HG02588 (cell line): ENCODE results near the gene RCBTB1.
A peak's percentile ranks its signal among the peaks of the same experiment; 100 is the strongest.
"Not testable (repeated sequence)": the region's sequence is repeated elsewhere in the genome, so short reads cannot be mapped to it uniquely, and the experiment has no call there.

Source experiments
- ATAC-seq: cut with Tn5 transposase; IDR thresholded peaks from one replicate; pipeline ENCODE4 v1.9.1; 2021; ENCODE audit warnings: mild to moderate bottlenecking, moderate library complexity; ENCODE audit not compliant: unreplicated experiment

RCBTB1 gene

DNA sequence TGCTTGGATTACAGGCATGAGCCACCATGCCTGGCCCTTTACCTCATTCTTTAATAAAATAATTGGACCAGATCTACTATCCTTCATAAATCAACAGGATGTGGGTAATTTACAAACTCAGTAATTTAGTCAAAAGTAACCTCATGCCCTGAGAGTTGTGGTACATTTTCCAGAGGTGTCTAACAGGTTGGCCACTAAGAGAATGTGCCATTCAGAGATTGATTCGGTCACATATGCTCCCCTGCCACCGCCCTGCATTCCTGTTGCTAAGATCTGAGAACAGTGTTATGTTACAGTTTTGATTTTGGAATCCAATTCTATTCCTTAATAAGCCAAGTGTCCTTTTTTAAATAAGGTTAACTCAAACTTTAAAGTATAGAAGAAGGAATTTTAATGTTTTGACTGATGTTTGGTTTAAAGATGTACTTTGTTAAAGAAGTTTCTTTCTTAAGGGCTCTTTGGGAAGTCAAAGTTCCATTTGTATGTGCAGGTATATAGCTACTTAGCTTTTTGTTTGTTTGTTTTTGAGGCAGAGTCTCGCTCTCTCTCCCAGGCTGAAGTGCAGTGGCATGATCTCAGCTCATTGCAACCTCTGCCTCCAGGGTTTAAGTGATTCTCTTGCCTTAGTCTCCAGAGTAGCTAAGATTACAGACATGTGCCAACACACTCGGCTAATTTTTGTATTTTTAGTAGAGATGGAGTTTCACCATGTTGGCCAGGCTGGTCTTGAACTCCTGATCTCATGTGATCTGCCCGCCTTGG, 60.4 kb downstream of the RCBTB1 start:
- ATAC-seq: no peak

DNA sequence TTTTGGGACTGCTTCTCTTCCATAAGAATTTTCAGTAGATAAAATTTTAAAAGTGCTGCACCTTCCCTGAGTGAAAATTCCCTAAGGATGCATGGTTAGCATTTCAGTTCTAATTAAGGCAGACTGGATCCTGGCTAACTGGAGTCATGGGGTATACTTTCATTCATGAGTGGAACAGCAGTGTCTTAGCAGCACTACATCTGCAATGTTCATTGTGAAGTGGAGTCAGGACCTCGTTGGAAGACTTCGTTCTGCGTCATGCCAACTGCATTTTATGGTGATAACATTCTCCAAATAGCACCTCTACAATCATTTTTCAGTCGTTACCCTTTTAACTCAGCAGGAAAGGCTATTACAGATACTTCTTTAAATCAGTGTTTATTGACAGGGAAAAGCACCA, 64.1 kb downstream of the RCBTB1 start:
- no peak for ATAC-seq

GRCh38 chr13:49517461-49517860, 67.9 kb downstream of the RCBTB1 start:
- ATAC-seq: no peak

GRCh38 chr13:49516467-49516866, 68.9 kb downstream of the RCBTB1 start:
- no peak for ATAC-seq

DNA sequence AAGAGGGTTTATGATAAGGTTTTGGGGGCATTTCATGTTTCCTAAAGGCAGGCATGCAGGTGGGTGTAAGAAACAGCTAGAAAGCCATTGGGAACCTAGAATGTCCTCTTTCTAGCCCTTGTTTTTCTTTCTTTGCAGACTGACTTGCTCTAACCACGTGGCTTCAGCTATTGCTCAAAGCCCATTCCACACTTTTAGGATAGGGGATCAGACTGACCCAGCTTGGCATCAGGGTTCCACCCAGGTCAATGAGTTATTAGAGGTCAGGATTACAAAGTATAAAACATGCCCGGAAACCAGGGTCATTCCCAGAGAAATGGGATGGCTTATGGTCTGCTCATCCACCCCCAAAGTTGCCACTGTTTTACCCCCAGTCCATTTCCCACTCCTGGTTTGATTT, 72.8 kb downstream of the RCBTB1 start:
- no peak for ATAC-seq

GRCh38 chr13:49503951-49504350, 81.4 kb downstream of the RCBTB1 start:
- no peak for ATAC-seq

GRCh38 chr13:49502954-49503353, 82.4 kb downstream of the RCBTB1 start:
- no peak for ATAC-seq

GRCh38 chr13:49499889-49500660, 85.3 kb downstream of the RCBTB1 start:
- no peak for ATAC-seq

DNA sequence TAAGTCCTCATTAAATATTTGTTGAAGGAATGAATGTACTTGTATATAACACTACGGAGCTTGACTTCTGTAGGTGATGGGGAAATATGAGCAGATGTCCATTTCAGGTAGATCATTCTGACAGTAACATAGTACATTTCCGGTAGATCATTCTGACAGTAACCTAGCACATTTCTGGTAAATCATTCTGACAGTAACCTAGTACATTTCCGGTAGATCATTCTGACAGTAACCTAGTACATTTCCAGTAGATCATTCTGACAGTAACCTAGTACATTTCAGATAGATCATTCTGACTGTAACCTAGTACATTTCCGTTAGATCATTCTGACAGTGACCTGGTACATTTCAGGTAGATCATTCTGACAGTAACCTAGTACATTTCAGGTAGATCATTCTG, 87.2 kb downstream of the RCBTB1 start:
- no peak for ATAC-seq

GRCh38 chr13:49497272-49497671, 88.1 kb downstream of the RCBTB1 start:
- no peak for ATAC-seq

DNA sequence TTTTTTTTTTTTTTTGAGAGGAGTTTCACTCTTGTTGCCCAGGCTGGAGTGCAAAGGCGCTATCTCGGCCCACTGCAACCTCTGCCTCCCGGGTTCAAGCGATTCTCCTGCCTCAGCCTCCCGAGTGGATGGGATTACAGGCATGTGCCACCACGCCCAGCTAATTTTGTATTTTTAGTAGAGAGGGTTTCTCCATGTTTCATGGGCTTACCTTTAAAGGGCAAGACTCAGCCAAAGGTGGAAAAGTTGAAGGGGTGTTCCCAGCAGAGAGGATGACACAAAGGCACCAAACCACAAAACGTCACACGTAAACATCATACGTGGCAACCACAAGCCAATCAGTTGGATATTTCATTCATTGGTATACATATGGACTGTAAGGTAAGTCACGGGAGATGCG, 88.5 kb downstream of the RCBTB1 start:
- not testable (repeated sequence) for ATAC-seq

- ATAC-seq: peak; percentile 84
Observed at GRCh38 chr13:49495783-49496762, 89.3 kb downstream of the RCBTB1 start, which contains the start of gene PHF11. Gene PHF11, plus strand, starts transcription at chr13:49495953. Its CDS starts 49 bp downstream, at chr13:49496002.

GRCh38 chr13:49494645-49495044, 90.7 kb downstream of the RCBTB1 start:
- no peak for ATAC-seq

DNA sequence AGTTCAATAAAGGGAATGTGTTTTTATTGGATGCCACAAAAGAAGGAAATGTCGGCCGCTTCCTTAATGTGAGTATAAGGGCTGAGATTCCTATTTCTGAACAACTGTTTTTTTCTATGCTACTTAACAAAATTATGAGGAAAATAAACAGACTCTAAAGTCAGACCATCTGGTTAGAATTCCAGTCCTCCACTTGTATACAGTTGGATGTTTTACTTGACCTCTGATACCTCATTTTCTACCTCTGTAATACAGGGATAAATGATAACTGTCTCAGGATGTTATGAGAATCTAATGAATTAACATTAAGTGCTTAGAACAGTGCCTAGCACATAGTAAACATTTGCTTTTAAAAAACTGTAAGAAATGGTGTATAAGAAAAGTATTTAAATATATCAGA, 96.8 kb downstream of the RCBTB1 start:
- no peak for ATAC-seq
